Gastroesophageal sphincter (tissue), 4 donors: ENCODE data around the gene CD46. TPM values are rescaled to one million over a fixed set of nuclear protein-coding genes. Genes with fewer than 3 reads are reported as not detected.
"Not testable (repeated sequence)": the region's sequence is repeated elsewhere in the genome, so short reads cannot be mapped to it uniquely, and the experiment has no call there.

Source experiments
- ATAC-seq: fragments of 150-250 bp; one replicate; pipeline ENCODE4 v1.9.1; 2016; ENCODE audit warnings: mild to moderate bottlenecking, moderate library complexity
- H3K27ac ChIP-seq, 4 donors: fragments of 200-600 bp; sonication (generic) in 3 of 4; 1 replicate in 3 of 4; 2 replicates in 1 of 4; pipeline ENCODE4 v1.5.1; 2016 to 2019
- H3K27me3 ChIP-seq: fragments of 200-600 bp; sonication (generic); one replicate; pipeline ENCODE4 v1.5.1; 2019
- H3K36me3 ChIP-seq, 2 donors: fragments of 200-600 bp; sonication (generic); one replicate each; pipeline ENCODE4 v1.5.1; 2019; ENCODE audit warnings: control low read depth in 1 of 2
- H3K4me1 ChIP-seq, 3 donors: fragments of 200-600 bp; sonication (generic); 1 replicate in 2 of 3; 2 replicates in 1 of 3; pipeline ENCODE4 v1.5.1; 2016 to 2019; ENCODE audit warnings: control low read depth in 2 of 3
- H3K4me3 ChIP-seq, 2 donors: fragments of 200-600 bp; sonication (generic); one replicate each; pipeline ENCODE4 v1.5.1; 2019; ENCODE audit warnings: mild to moderate bottlenecking in 1 of 2, moderate library complexity in 1 of 2
- H3K9me3 ChIP-seq, 3 donors: fragments of 200-600 bp; sonication (generic); one replicate each; pipeline ENCODE4 v1.5.1; 2017 to 2019; ENCODE audit warnings: control low read depth in 2 of 3
- EP300 ChIP-seq: sonication (generic); formaldehyde crosslinking; IDR thresholded peaks from one replicate; pipeline ENCODE4 v1.6.1; 2017; ENCODE audit warnings: antibody characterized with exemption, mild to moderate bottlenecking
- POLR2A ChIP-seq, 2 donors: fragments of 450-650 bp; IDR thresholded peaks; one replicate each; pipeline ENCODE4 v1.6.1; 2017; ENCODE audit warnings: antibody characterized with exemption in 2 of 2, mild to moderate bottlenecking in 2 of 2, moderate library complexity in 1 of 2
- POLR2AphosphoS5 ChIP-seq: sonication (generic); formaldehyde crosslinking; IDR thresholded peaks from one replicate; pipeline ENCODE4 v1.6.1; 2017; ENCODE audit warnings: antibody characterized with exemption
- WGBS, 2 donors: methylation state at CpG; one replicate each; pipeline ENCODE4 v1.1.5; 2018; ENCODE audit warnings: low coverage in 1 of 2; 5-methylcytosine and 5-hydroxymethylcytosine counted together
- total RNA-seq, 4 donors: library from RNA; depleted of rRNA; stranded (reverse); fragments of >200 nt; gene quantifications; one replicate each; pipeline ENCODE4 v1.1.0, GENCODE V29; 2016
- TF ChIP-seq, protein P1 (sequence below), 4 experiments: fragments of 200-600 bp in 2 of 4; fragments of 450-650 bp in 2 of 4; sonication (generic) in 1 of 4; IDR thresholded peaks; one replicate each; pipeline ENCODE4 v1.5.1; 2017 to 2019; ENCODE audit warnings: antibody characterized with exemption in 4 of 4, mild to moderate bottlenecking in 2 of 4, moderate library complexity in 2 of 4

The CD46 gene
- total RNA-seq, 4 donors from 2014 or later: 69.1 to 117 (median 98.6) TPM

GRCh38 chr1:207747627-207748492, 4.0 kb upstream of the CD46 start:
- no peaks in the 10 kb centered on the region for H3K36me3 ChIP-seq
- 93 to 96% methylated on average over 5 to 12 of the region's 15 CpGs for WGBS, 2 donors
- H3K4me3 ChIP-seq: no peak overlapping the region
- no peak for ATAC-seq
- TF ChIP-seq POLR2AphosphoS5 (no peak), POLR2A (IDR thresholded peaks at IDR 0.05) (no peak), EP300 (no peak)
- TF ChIP-seq, protein P1, sequence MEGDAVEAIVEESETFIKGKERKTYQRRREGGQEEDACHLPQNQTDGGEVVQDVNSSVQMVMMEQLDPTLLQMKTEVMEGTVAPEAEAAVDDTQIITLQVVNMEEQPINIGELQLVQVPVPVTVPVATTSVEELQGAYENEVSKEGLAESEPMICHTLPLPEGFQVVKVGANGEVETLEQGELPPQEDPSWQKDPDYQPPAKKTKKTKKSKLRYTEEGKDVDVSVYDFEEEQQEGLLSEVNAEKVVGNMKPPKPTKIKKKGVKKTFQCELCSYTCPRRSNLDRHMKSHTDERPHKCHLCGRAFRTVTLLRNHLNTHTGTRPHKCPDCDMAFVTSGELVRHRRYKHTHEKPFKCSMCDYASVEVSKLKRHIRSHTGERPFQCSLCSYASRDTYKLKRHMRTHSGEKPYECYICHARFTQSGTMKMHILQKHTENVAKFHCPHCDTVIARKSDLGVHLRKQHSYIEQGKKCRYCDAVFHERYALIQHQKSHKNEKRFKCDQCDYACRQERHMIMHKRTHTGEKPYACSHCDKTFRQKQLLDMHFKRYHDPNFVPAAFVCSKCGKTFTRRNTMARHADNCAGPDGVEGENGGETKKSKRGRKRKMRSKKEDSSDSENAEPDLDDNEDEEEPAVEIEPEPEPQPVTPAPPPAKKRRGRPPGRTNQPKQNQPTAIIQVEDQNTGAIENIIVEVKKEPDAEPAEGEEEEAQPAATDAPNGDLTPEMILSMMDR (IDR thresholded peaks at IDR 0.05): no peak
- no peaks in the 10 kb centered on the region for H3K27me3 ChIP-seq
- no peak overlapping the region for H3K27ac ChIP-seq
- no peaks in the 10 kb centered on the region for H3K9me3 ChIP-seq
- peaks cover 0 to 19% (median 5%) of the 10 kb centered on the region in 3 donors for H3K4me1 ChIP-seq

GRCh38 chr1:207748737-207749528, 2.9 kb upstream of the CD46 start:
- no peak for TF ChIP-seq POLR2A (IDR thresholded peaks at IDR 0.05)
- TF ChIP-seq EP300: no peak
- no peak for TF ChIP-seq POLR2AphosphoS5
- TF ChIP-seq, protein P1 (IDR thresholded peaks at IDR 0.05): no peak
- WGBS, 2 donors: 67 to 83% methylated on average over 1 to 2 of the region's 2 CpGs
- Histone ChIP-seq H3K27me3 (no peaks in the 10 kb centered on the region), H3K4me1 (peaks cover 4 to 30% (median 11%) of the 10 kb centered on the region in 3 donors), H3K27ac (no peak overlapping the region), H3K36me3 (no peaks in the 10 kb centered on the region), H3K9me3 (no peaks in the 10 kb centered on the region), H3K4me3 (no peak overlapping the region)
- no peak for ATAC-seq

DNA sequence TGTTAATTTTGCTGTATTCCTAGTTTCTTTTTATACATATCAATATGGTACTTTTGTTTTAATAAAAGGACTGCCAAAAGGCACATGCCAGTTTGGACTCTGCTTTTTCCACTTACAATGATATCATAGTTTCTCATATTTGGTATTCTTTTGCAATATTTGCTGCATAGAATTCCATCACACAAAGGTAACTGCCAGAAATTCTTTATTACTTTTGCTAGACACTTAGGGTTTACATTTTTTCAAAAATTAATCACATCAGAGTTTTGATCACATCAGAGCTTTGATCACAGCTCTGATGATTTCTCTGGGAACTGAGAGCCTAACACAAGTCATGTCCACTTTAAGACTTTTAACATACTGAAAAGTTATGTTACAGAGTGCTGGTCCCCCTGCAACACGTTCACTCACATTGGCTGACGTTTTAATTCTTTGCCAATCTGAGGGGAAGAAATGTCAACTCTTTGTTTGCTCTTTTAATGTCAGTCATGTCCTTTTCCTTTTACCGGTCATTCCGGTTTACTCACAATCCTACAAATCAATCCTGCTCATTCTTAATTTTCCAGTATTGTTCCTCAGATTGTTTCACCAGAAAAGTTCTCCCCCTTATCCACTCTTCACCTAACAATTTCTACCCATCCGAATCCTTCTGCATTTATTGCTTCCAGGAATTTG, 1.1 kb upstream of the CD46 start:
- Histone ChIP-seq H3K36me3 (no peaks in the 10 kb centered on the region), H3K9me3 (no peaks in the 10 kb centered on the region), H3K4me3 (peak overlapping the region; percentile 43 to 89), H3K27me3 (no peaks in the 10 kb centered on the region), H3K27ac (peak overlapping the region; percentile 76 to 92 (median 88)), H3K4me1 (peaks cover 4 to 48% (median 18%) of the 10 kb centered on the region in 3 donors)
- 46 to 60% methylated on average over 5 of the region's 5 CpGs for WGBS, 2 donors
- TF ChIP-seq, protein P1 (IDR thresholded peaks at IDR 0.05): no peak
- TF ChIP-seq POLR2AphosphoS5 (no peak), POLR2A (IDR thresholded peaks at IDR 0.05) (no peak), EP300 (no peak)
- ATAC-seq: no peak

- Histone ChIP-seq H3K4me1 (peaks cover 4 to 54% (median 18%) of the 10 kb centered on the region in 3 donors), H3K4me3 (peak overlapping the region; percentile 43 to 89), H3K27ac (peak overlapping the region; percentile 76 to 92 (median 88))
- H3K9me3 ChIP-seq, H3K36me3 ChIP-seq, H3K27me3 ChIP-seq, ATAC-seq: not testable (repeated sequence)
- WGBS, 2 donors: 10 to 16% methylated on average over 3 to 7 of the region's 7 CpGs
Observed at GRCh38 chr1:207751463-207751789, 428 bp upstream of the CD46 start.

DNA sequence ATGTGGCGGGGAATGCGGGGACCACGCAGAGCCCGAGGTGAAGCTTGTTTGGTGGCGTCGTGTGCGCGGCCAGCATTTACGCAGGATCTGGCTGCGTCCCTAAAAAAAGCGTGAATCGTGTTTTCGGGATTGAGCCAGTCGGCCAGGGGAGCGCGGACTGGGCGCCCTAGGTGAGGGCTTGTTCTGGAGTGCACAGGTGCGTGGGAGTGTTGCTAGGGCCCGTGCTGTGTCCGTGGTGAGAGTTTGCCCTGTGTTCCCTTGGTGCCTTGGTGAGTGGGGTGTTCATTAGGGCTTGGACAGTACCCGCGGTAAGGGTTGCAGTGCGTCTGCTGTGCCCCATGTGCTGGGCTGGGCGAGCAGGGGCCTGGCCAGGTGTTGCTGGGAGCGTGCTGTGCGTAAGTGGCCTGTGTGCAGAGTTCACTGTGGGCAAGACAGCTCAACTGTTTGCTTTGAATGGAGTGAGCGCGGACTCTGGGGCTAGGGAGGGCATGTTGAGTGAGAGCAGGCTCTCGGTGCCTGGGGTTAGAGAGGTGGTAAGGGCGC, 673 bp downstream of the CD46 start:
- Histone ChIP-seq H3K36me3 (peaks cover 0 to 9% of the 10 kb centered on the region in 2 donors), H3K4me1 (peaks cover 4 to 56% (median 18%) of the 10 kb centered on the region in 3 donors), H3K4me3 (peak overlapping the region; percentile 43 to 89), H3K27ac (peak overlapping the region; percentile 29 to 92 (median 88)), H3K27me3 (no peaks in the 10 kb centered on the region), H3K9me3 (no peaks in the 10 kb centered on the region)
- WGBS, 2 donors: 4 to 10% methylated on average over 5 of the region's 30 CpGs
- ATAC-seq: no peak
- TF ChIP-seq POLR2AphosphoS5 (no peak), EP300 (no peak), POLR2A (IDR thresholded peaks at IDR 0.05) (no peak)
- TF ChIP-seq, protein P1 (IDR thresholded peaks at IDR 0.05): no peak
